Nasal cavity respiratory epithelium epithelial cell of viscerocranial mucosa (primary cell): ENCODE results near the gene NFRKB. TPM values are rescaled to one million over a fixed set of nuclear protein-coding genes. Genes with fewer than 3 reads are reported as not detected.

Experiments
- total RNA-seq: library from RNA; depleted of rRNA; stranded (reverse); fragments of >200 nt; gene quantifications from 2 replicates; pipeline ENCODE4 v1.2.3, GENCODE V29; 2014

NFRKB gene
- 15.4 and 27.1 TPM in 2 replicates for total RNA-seq

GRCh38 chr11:129895126-129896041 is at the start of gene NFRKB:
TSS of gene NFRKB (minus strand) at chr11:129895578. CDS start at chr11:129892849, 2,729 bp downstream.

Other genes starting within 250 kb of the NFRKB start
- 59.0 and 253 TPM in 2 replicates for gene TMEM45B, start 79.7 kb downstream of the NFRKB start, total RNA-seq
- 4.4 and 6.3 TPM in 2 replicates for gene PRDM10, start 107.3 kb upstream of the NFRKB start, total RNA-seq
- 582 and 1,075 TPM in 2 replicates for gene APLP2, start 174.3 kb upstream of the NFRKB start, total RNA-seq